Frontal cortex (tissue), 4 donors: ENCODE data around the gene TKTL2. TPM values are rescaled to one million over a fixed set of nuclear protein-coding genes. Genes with fewer than 3 reads are reported as not detected.
"Not testable (repeated sequence)": the region's sequence is repeated elsewhere in the genome, so short reads cannot be mapped to it uniquely, and the experiment has no call there.

Source experiments
- DNase-seq, 2 donors: peaks; one replicate each; pipeline ENCODE4 v3.0.0; 2012; ENCODE audit warnings: low spot score in 2 of 2
- FAIRE-seq: peaks from 2 replicates; lab custom pipeline; 2012; peaks lifted over from hg19 to GRCh38; lab: Jason Lieb, UNC
- total RNA-seq: library from RNA; depleted of rRNA; stranded (reverse); fragments of >200 nt; gene quantifications from one replicate; pipeline ENCODE4 v1.2.3, GENCODE V29; 2014
- donor health status: control.
- donor health status: control.
- donor health status: control.

TKTL2 gene
- total RNA-seq, 1 donor from 2014 or later = 0.82 TPM

GRCh38 chr4:163448540-163449203, 24.9 kb downstream of the TKTL2 start:
- FAIRE-seq (no peak), DNase-seq (no peak)

GRCh38 chr4:163447481-163447880, 26.1 kb downstream of the TKTL2 start:
- DNase-seq = no peak
- FAIRE-seq = peak; percentile 6

- DNase-seq, FAIRE-seq: not testable (repeated sequence)
Measured at GRCh38 chr4:163447023-163447422, 26.5 kb downstream of the TKTL2 start.

- FAIRE-seq = no peak
- DNase-seq = no peak
Measured at GRCh38 chr4:163440040-163440439, 33.5 kb downstream of the TKTL2 start.

Other genes starting within 250 kb of the TKTL2 start
- 179 TPM for gene NPY1R, start 141.2 kb downstream of the TKTL2 start, total RNA-seq
- gene NPY5R, start 129.9 kb downstream of the TKTL2 start, total RNA-seq = 39.5 TPM
- 15.9 TPM for gene TMA16, start 20.9 kb upstream of the TKTL2 start, total RNA-seq